ENCODE results near the gene NAXE.

The NAXE gene

DNA sequence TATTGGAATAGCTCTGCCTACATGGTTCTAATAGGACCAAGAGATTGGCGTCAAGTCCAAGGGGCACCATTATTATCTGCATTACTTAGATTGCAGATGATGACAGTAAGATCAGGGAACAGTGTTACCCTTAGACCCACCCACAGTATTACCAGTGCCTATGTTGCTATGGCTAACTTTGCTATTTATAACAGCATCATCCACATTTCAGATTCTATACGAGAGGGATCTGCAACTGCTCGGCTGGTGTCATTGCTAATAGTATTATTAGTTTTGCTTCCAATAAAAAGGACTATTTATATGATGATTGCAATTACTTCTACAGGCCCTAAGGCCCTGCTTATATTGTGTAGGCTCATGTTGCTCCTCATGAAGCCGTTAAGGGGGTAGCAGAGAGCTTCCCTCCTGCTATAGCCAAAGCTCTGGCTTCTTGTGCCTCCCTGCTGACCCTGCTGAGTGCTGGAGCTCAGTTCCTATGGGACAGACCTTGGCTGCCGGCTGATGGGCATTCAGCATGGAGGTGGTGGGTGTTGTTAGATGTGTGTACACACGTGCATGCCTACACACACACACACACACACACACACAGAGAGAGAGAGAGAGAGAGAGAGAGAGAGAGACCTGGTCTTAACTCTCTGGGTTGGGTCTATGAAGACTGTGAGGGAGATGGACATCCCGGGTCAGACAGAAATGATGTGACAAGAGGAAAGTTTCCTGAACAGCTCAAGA, 51.6 kb downstream of the NAXE start:
- H3K4me3 ChIP-seq (ENCODE audit: low read length): no peak overlapping the region
- DNase-seq (ENCODE audit: low read depth): no peak
- TF ChIP-seq, protein P1, sequence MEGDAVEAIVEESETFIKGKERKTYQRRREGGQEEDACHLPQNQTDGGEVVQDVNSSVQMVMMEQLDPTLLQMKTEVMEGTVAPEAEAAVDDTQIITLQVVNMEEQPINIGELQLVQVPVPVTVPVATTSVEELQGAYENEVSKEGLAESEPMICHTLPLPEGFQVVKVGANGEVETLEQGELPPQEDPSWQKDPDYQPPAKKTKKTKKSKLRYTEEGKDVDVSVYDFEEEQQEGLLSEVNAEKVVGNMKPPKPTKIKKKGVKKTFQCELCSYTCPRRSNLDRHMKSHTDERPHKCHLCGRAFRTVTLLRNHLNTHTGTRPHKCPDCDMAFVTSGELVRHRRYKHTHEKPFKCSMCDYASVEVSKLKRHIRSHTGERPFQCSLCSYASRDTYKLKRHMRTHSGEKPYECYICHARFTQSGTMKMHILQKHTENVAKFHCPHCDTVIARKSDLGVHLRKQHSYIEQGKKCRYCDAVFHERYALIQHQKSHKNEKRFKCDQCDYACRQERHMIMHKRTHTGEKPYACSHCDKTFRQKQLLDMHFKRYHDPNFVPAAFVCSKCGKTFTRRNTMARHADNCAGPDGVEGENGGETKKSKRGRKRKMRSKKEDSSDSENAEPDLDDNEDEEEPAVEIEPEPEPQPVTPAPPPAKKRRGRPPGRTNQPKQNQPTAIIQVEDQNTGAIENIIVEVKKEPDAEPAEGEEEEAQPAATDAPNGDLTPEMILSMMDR (conservative IDR thresholded peaks at IDR 0.05; ENCODE audit: low read length): no peak

DNA sequence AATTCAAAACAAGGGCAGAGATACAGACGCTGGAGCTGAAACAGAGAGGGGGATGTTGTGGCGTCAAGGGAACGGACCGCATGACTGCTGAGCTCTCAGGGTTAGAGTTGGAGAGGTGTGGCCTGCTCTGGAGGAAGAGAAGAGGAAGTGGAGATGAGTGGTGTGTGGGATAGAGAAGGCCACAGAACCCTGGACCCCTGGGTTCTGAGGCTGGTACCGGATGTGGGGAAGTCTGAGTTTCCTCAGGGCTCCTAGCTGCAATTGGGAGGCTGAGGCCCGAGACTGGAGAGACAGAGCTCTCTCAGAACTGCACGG, 52.2 kb downstream of the NAXE start:
- TF ChIP-seq, protein P1 (conservative IDR thresholded peaks at IDR 0.05; ENCODE audit: low read length): no peak
- no peak for DNase-seq (ENCODE audit: low read depth)
- no peak overlapping the region for H3K4me3 ChIP-seq (ENCODE audit: low read length)
